22Rv1 (cell line): Measurements from ENCODE around the gene SYNE2.

Experiments used
- CTCF ChIP-seq: fragments of 450-650 bp; IDR thresholded peaks from 2 replicates; pipeline ENCODE4 v1.5.1; 2017; ENCODE audit warnings: mild to moderate bottlenecking
- ZFX ChIP-seq: fragments of 450-650 bp; IDR thresholded peaks from 2 replicates; pipeline ENCODE4 v1.6.1; 2017; ENCODE audit warnings: antibody characterized with exemption, borderline replicate concordance

- TF ChIP-seq CTCF (no peak), ZFX (no peak)
These were observed 98.6 kb downstream of the SYNE2 start for GRCh38 chr14:63951429-63951828.
